Fibroblast of the conjunctiva (primary cell): ENCODE results near the gene RPS6KA2.

Experiments used
- DNase-seq: peaks from one replicate; pipeline ENCODE4 v3.0.0-alpha.2; 2010; ENCODE audit warnings: low read depth

The RPS6KA2 gene

DNA sequence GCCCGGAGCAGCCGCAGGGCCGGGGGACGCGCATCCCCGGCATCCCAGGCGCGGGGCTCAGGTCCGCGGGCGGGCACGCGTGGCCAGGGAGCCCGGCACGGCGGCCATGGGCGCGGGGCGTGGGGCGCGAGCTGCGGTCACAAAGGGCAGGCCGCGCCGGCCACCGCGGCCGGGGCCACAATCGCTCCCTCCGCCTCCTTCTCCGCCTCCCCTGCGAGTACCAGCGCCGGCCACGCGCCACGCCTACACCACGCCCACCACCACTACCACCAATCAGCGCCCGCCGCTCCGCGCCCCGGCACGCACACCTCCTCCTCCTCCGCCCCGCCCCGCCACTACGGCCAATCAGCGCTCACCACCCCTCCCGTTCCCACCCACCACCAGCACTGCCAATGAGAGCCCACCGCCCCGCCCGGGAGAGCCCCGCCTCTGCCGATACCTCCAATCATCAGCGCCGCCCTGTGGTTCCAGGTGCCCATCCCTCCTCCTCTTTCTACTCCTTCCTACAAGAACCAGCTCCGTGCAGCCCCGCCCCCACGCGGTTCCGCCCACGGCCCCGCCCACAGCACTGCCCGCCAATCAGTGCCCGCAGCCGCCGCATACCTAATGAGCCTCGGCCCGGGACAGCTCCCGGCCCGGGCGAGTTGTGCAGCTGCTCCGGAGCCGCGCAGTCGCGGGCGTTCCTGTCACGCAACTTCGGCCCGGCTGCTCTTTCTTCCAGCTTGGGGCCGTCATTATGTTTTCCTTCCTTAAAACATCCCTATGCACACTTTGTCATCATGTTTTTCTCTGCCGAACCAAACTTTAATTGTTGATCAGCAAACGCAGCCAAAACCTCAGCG lies at the start of gene RPS6KA2:
RPS6KA2 (minus strand) TSS at position 219 of the 842 bp plus-strand sequence. CDS start 232 bp downstream, outside the sequence.
- peak; percentile 99 for DNase-seq

DNA sequence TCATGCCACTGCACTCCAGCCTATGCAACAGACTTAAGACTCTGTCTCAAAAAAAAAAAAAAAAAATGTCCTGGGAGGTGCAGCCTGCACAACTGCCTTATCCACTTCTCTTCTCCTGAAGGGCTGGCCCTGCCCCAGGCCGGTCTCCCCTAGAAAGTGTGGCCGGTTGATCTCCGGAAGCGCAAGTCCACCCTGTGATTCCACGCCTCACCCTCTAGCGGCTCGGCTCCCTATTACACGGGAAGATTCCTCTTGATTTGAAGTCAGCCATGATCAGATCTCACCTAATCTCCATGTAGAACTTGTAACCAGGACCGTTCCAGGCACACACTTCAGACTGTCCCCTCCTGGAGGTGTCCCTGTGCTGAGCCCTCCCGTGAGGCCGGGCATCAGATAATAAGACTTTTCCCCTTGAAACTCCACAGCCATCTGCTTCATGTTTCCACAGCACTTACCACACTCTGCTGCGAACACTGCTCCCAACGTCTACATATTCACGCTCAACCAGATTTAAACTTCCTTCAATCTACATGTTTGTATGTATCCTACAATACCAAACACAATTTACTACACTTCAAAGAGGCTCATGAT lies 49.3 kb upstream of the RPS6KA2 start:
- no peak for DNase-seq

DNA sequence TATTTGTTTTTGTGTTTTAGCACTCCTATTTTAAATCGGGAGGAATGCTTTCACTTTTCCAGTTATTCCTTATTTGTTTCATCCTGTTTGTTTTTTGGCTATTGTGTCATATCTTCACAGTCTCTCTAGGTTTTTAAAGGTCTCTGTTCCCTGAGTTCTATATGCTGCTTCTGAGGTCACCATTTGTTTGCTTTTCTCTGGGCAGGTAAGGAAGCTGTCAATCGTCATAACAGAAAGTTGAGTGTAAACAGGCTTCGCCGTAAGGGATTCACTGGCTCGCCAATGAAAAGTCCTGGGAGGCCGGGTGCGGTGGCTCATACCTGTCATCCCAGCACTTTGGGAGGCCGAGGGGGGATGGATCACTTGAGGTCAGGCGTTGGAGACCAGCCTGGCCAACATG lies 48.7 kb upstream of the RPS6KA2 start:
- no peak for DNase-seq

DNA sequence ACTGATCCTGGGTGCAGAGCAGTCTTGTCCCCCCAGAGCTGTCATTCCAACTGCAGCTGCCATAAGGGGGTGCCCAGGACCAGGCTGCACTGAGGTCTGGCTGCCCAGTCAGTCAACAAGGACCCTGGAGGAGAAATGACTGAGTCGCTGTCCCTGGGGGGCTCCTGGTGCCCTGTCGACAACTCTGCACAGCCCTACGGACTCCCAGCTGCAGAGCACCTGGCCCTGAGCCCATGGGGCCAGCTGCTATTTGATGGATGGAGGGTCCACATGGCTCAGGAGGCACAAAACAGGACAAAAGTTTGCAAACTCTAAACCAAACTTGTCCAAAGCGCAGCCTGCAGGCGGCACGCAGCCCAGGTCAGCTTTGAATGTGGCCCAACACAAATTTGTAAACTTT lies 46.3 kb upstream of the RPS6KA2 start:
- DNase-seq, result no peak

DNA sequence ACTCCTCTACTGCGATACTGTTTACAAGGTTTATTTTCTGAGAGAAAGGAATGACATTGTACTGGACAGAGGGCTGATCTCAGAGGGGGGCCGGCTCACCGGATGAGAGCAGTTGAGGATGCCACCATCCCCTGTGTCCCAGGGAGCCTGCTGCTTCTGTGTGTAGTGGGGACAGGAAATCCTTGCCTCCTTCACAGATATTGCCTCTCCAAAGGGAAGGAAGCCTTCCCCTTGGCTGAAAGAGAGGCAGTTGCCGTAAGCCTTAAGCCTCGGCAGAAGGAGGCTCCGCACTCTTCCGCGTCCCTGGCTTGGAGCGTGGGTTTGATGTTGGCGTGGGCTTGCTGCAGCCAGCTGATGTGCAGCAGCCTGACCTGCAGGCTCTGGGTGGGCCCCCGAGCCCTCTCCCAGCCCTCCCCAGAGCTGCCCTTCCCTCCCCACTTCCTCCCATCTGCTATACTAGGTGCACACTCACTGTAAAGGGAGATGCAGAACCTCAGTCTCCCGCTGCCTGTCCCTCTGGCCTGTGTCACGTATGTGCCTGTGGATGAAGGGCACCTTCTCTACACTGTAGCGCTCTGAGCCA lies 45.7 kb upstream of the RPS6KA2 start:
- DNase-seq, result no peak

DNA sequence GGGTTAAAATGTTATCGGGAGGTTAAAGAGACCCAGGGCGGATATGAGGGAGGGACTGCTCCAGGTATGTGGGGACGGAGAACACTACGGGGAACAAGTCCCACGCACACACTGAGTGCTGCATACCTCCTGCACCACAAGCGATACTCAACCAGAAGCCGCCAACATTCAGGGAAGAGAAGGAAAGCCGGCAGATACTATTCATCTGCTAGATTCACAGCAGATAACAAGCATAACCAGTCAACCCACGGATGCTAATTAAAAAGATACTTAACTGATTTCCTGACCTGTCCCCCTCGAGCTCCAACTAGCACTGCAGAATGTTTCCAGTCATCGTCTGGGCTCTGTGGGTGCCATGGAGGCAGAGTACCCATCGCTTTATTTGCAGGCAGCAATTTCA lies 45.1 kb upstream of the RPS6KA2 start:
- no peak for DNase-seq

DNA sequence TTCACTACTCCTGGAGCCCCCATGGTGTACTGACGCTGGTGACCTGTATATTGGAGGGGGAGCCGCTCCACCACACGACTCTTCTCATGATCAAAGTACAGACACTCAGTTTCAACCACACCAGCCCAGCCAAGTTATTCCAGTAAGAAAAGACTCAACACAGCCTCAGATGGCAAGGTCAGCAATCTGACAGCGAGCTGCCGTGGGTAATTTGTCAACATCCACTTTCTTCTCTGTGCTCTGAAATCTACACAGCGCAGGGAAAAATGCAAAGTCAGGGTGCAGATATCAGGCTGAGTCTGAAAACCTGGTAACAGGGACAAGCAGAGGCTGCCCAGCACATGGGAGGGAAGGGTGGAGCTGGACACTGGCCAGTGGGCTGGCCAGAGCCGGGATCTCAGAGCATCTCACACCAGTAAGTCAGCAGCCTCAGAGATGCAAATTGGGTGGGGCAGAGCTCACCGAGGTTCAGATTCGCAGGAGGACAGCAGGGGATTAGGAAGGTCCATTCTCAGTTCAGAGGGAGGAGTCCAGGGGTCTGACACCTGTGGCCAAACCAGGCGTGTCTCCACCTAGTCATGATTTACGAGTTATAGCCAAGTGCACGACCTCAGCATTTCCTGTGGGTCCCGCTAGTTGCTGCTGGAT lies 44.5 kb upstream of the RPS6KA2 start:
- no peak for DNase-seq

DNA sequence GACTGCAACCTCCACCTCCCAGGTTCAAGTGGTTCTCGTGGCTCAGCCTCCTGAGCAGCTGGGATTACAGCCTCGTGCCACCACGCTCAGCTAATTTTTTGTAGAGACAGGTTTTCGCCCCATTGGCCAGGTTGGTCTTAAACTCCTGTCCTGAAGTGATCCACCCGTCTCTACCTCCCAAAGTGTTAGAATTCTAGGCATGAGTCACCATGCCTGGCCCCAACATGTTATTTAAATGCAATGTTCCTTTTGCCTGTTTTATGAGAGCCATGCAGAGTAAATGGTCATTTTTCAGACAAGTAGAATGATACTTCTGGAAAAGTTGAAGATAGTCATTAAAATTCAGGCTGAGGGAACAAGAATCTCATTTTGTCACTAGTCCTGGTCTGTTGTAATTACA lies 43.8 kb upstream of the RPS6KA2 start:
- no peak for DNase-seq

DNA sequence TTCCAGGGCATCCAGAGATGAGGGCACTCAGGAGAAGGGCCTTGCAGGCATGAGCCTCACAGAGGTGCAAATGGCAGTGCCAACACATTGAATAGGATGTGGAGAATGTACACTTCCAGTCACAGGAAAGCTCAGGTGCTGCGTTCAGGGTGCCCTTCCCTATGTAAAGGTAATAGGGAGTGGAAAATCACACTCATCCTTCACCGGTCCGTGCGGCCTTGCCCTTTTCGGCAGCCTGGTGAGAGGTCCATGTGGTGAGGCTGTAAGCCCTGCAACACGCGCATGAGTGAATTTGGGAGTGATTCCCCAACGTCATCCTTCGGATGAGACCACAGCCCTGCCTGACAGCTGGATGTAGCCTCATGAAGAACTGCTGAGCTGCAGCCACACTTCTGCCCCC lies 43.0 kb upstream of the RPS6KA2 start:
- no peak for DNase-seq

DNA sequence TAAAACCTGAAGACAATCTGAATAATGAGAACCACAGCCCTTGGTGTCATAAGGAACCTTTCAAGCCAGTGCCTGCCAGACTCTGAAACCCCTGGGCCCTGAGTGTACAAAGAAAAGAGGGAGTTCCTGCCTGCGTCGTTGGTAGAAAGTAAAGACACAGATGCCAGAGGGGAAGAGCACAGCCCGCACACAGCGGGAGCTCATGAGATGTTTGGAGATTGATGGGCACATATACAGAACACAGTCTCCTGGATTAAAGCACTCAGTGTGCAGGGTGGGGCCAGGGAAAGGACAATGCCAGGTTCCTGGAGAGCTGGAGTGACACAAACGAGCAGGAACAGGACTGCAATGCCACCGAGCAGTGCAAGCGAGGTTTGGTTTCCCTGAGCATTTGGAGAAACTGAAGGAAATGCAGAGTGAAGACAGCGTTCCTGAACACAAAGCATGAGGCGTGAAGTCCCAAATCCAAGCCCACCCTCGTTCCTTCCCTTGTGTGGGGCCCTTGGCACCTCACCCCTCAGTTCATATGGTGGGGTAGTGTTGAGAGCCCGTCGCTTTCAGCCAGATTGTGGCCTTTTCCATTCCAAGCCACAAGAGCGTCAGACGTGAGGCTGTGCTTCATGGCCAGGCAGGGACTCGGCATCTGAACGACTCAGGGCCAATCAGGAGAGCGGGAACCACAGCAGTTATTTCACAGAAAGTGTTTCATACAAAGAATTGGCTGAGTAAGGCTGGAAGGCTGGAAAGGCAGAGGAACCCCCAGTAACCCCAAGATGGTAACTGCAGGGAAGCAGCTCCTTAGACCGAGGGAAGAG lies 41.0 kb upstream of the RPS6KA2 start:
- DNase-seq, result no peak

DNA sequence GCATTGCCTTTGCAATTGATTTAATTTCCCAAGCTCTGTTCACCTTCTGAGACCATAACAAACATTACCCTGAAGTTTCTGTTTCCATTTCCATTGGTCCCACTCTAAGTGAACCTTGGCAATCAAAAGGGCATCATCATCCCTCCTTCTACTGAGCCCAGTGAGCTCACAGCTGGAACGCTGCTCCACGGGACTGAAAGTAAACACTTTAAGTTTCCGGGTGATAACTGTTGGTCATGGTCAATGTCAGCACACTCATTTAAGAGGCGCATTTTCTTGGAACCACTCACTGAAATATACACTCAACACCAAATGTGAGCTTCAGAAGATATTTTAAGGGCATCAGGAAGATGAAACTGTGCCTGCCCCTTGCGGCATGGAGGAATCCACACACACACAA lies 37.1 kb upstream of the RPS6KA2 start:
- no peak for DNase-seq

DNA sequence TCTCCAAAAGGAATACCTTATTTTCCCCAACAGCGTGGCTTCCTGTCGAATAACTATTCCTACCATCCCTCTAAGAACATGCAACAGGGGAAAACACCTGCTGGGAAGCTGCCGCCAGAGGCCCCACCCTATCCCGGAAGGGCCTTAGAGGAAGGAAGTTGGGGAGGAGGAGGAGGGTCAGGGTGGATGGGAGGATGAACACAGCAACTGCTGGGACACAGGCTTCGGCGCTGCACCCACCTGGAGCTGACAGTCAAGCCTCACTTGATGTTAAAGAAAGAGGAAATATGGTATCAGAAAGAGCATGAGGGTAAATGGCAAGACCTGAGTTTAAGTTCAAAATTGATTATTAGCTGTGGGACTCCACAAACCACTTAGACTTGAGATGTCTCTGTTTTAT lies 36.5 kb upstream of the RPS6KA2 start:
- no peak for DNase-seq

DNA sequence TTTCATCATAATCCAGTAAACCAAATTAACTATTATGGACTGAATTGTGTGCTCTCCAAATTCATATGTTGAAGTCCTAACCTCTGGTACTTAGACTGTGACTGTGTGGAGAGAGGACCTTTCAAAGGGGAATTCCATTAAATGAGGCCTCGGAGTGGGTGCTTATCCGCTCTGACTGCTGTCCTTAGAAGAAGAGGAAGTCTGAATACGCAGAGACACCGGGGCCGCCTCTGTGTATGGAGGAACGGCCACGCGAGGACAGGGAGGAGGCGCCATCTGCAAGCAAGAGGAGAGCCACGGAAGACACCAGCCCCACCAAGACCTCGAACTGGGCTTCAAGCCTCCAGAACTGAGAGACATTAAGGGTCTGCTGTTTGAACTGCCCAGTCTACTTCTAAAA lies 35.6 kb upstream of the RPS6KA2 start:
- DNase-seq, result no peak

DNA sequence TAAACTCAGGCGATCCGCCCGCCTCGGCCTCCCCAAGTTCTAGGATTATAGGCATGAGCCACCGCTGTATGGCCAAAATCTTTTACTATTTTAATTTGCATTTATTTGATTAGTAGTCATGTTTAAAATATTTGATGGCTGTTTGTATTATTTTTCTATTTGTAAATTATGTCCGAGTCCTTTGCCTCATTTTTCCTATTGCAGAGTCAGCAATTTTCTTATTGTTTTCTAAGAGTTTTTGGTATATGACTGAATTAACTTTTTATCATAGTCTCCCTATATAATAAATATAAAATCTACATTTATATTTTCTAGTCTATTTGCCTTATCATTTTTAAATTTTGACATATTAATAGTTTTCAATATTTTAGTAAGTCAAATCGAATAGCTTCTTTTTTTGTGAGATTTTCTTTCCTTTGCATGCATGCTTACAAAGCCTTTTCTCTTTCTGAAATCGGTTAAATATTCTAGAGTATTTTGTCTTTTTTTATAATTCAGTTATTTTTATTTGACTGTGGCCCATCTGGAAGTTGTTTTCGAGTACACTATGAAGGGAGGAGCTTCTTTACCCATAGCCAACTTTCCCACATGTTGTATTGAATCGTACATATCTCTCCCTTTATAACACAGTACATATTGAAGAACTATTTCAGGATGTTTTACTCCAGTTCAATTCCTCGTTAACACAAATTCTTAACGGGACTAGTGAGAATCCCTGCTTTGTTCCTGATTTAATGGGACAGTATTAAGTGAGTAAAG lies 34.5 kb upstream of the RPS6KA2 start:
- no peak for DNase-seq

DNA sequence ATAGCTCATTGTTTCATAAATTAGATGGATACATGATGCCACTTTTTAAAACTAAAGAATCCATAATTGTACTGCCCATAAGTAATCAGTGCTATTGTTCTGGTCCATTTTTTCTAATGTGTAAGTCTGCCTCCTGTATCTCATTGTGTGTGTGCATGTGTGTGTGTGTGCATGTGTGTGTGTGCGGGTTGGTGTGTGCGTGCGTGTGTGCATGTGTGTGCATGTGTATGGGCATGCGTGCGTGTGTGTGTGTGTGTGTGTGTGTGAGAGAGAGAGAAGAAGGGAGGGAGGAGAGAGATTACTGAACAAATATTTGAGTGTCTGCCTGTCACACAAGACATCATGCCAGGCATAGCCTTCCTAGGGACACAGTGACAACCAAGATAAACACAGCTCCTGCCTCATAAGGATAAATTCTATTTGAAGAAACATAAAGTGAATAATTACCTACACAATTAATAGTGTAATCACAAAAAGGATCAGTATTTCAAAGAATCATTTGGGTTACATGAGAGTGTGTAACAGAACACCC lies 33.2 kb upstream of the RPS6KA2 start:
- DNase-seq, result no peak

DNA sequence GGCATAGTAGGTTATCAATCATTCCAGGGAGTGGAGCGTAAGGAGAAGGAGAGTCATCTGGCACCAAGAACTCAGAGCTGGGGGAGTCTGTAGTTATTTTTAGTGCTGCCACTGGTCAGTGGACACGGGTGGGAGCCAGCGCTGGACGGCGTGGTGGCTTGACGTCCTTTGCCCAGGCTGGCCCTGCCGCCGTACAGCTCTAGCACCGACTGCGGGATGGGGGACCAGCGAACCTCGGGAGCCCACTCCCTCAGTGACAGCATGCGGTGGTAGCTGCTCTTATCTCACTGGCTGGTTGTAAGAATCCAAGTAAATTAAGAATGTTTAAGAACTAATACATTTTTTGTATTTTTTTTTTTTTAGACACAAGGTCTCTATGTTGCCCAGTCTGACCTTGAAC lies 32.5 kb upstream of the RPS6KA2 start:
- no peak for DNase-seq

DNA sequence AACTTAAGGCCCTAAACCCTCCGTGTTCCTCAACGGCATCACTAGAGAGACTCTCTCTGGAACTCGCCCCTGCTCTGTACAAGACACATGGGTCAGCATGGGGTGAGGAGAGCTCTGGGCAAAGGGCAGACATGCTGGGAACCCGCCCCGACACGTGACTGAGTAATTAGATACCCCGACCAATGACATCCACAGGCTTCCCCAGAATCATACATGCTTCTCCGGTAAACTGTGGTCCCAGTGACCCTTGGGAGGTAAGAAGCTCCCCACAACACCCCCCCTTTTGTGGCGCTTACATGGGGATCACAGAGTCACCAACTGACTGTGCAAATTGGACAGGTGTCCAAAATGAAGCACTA lies 31.7 kb upstream of the RPS6KA2 start:
- DNase-seq, result no peak

DNA sequence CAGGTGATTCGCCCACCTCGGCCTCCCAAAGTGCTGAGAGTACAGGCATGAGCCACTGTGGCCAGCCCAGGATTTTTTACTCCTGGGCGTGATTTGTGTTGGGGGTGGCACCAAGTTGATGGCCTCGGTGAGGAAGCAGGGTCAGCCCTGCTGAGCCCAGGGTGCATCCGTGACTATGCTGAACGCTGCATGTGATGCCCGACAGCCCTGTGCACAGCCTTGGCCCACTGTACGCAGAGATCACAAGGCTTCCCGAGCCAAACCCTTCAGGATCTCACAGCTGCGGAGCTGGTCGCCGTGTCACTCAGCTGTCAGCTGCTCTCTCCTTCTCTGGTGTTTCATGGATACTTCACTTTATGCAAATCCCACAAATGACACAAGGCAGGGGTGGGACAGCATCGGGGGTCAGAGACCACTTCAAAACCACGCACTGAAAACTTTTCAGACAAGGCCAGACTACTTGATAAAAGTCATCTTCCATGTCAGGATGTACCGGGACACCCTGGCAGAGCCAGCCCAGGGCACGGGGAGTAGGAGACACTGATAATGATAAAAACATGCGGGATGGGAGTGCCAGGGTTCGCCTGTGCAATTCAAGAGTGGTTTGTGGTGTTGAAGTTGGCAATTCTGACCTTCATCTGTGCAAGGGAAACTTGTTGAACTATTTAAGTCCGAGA lies 31.2 kb upstream of the RPS6KA2 start:
- DNase-seq, result no peak

DNA sequence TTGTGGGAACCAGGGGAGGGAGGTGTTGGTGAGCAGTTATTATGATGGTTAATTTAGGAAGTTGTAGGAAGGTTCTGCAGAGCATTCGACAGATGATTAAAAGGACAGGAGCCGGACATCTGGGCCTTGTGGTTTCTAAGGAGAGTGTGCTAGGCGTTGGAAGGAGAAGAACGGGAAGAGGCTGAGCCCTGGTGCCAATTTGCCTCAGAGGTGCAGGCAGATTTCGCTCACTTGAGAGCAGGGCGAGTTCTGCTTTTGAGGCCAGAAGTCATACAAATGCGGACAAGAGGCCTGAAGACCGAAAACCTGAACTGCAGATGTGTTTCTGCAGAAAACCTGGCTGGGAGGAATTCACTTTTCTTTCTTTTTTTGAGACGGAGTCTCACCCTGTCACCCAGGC lies 30.5 kb upstream of the RPS6KA2 start:
- no peak for DNase-seq
